ENCODE data around the gene TMEM171.

Gene TMEM171

DNA sequence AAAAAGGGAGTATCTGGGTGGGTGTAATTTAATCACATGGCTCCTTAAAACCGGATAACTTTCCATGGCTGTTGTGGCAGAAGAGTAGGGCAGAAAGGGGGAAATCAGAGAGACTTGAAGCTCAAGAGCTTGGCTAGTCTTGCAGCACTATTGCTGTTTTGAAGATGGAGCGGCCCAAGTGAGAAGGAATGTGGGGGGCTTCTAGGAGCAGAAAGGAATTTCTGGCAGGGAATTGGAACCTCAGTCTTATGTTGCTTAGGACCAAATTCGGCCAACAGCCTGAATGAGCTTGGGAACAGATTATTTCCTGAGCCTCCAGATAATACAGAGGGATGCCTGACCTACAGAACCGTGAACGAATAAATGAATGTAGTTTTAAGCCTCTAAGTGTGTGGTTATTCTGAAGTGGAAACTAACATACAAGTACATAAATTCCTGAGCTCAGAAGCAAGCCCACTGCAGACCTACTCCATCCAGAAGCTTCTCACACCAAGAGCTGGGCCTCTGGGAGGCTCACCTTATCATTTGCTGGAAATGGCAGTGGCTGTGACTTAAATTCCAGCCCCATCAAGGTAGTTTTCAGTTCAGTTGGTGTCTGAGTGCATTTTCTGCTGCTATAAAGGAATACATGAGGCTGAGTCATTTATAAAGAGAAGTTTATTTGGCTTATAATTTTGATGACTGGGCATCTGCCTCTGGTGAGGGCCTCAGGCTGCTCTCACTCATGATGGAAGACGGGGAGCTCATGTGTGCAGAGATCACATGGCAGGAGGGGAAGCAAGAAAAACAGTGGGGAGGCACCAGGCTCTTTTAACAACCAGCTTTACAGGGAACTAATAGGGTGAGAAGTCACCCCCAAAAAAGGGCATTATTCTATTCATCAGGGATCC lies 37.3 kb downstream of the TMEM171 start:
- H3K27me3 ChIP-seq (replicated peaks in 2 of 5; ENCODE audit: control insufficient read depth in 4 of 5, insufficient read depth in 5 of 5, low read length in 4 of 5), result peaks cover 18 to 79% (median 23%) of the 10 kb centered on the region in 5 experiments
- ChIA-PET CTCF (interaction anchor here (0.6 to 1.2 kb wide), 2 partner anchors 12 to 380 kb away, joined by 3 to 4 read pairs; no protein-coding TSS in a partner anchor), POLR2A (no interaction called here)
- H3K4me3 ChIP-seq (ENCODE audit: control insufficient read depth in 1 of 7, extremely low read depth in 1 of 7, insufficient read depth in 4 of 7, low read depth in 2 of 7, low read length in 6 of 7), result no peak overlapping the region
- peaks cover 4 to 20% (median 12%) of the 10 kb centered on the region in 4 experiments for H3K4me1 ChIP-seq (ENCODE audit: control extremely low read depth in 1 of 4, control insufficient read depth in 4 of 4, insufficient read depth in 4 of 4, low read length in 3 of 4)
- DNase-seq, result no peak
- WGBS (ENCODE audit: insufficient coverage), result 73% methylated on average over 3 of the region's 6 CpGs
- H3K36me3 ChIP-seq (ENCODE audit: control insufficient read depth in 4 of 4, insufficient read depth in 4 of 4, low read length in 3 of 4), result no peaks in the 10 kb centered on the region
- H3K27ac ChIP-seq (ENCODE audit: insufficient read depth in 1 of 2, low read depth in 1 of 2, low read length in 2 of 2, poor library complexity in 1 of 2, severe bottlenecking in 2 of 2), result no peak overlapping the region
- H3K9me3 ChIP-seq (ENCODE audit: control extremely low read depth in 1 of 5, control insufficient read depth in 4 of 5, insufficient read depth in 2 of 5, low read depth in 1 of 5, low read length in 4 of 5), result no peaks in the 10 kb centered on the region

DNA sequence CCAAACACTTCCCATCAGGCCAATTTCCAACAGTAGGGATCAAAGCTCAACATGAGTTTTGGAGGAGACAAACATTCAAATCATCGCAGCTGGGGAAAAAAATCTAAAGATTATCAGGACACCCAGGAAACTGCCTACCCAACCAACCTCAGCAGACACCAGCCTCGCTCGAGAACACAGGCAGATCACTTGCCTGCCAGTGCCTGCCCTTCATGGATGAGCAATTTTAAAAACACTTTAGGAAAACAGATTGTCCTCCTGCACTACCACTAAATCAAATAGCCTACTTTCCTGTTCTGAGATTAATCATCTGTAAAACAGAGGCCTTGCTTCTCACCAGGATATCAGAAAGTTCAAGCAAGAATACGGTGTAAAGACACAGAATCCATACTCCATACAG lies 37.9 kb downstream of the TMEM171 start:
- POLR2A ChIA-PET, result interaction anchor here (0.6 kb wide), 1 partner anchor 533 kb away, joined by 5 read pairs; no protein-coding TSS in a partner anchor
- no peak for DNase-seq
- Histone ChIP-seq H3K4me1 (ENCODE audit: control extremely low read depth in 1 of 4, control insufficient read depth in 4 of 4, insufficient read depth in 4 of 4, low read length in 3 of 4) (peaks cover 4 to 20% (median 12%) of the 10 kb centered on the region in 4 experiments), H3K36me3 (ENCODE audit: control insufficient read depth in 4 of 4, insufficient read depth in 4 of 4, low read length in 3 of 4) (no peaks in the 10 kb centered on the region), H3K4me3 (ENCODE audit: control insufficient read depth in 1 of 7, extremely low read depth in 1 of 7, insufficient read depth in 4 of 7, low read depth in 2 of 7, low read length in 6 of 7) (no peak overlapping the region), H3K27ac (ENCODE audit: insufficient read depth in 1 of 2, low read depth in 1 of 2, low read length in 2 of 2, poor library complexity in 1 of 2, severe bottlenecking in 2 of 2) (no peak overlapping the region), H3K27me3 (replicated peaks in 2 of 5; ENCODE audit: control insufficient read depth in 4 of 5, insufficient read depth in 5 of 5, low read length in 4 of 5) (peaks cover 18 to 79% (median 27%) of the 10 kb centered on the region in 5 experiments), H3K9me3 (ENCODE audit: control extremely low read depth in 1 of 5, control insufficient read depth in 4 of 5, insufficient read depth in 2 of 5, low read depth in 1 of 5, low read length in 4 of 5) (no peaks in the 10 kb centered on the region)
- 92% methylated on average over 4 of the region's 4 CpGs for WGBS (ENCODE audit: insufficient coverage)
- CTCF ChIA-PET, result interaction anchor here (0.6 to 1.2 kb wide), 2 partner anchors 12 to 379 kb away, joined by 3 to 4 read pairs; no protein-coding TSS in a partner anchor

GRCh38 chr5:73160239-73160671 lies 39.9 kb downstream of the TMEM171 start:
- peaks cover 19 to 77% (median 38%) of the 10 kb centered on the region in 5 experiments for H3K27me3 ChIP-seq (replicated peaks in 2 of 5; ENCODE audit: control insufficient read depth in 4 of 5, insufficient read depth in 5 of 5, low read length in 4 of 5)
- H3K9me3 ChIP-seq (ENCODE audit: control extremely low read depth in 1 of 5, control insufficient read depth in 4 of 5, insufficient read depth in 2 of 5, low read depth in 1 of 5, low read length in 4 of 5), result no peaks in the 10 kb centered on the region
- H3K4me3 ChIP-seq (ENCODE audit: control insufficient read depth in 1 of 7, extremely low read depth in 1 of 7, insufficient read depth in 4 of 7, low read depth in 2 of 7, low read length in 6 of 7), result peak overlapping the region in 2 of 7 experiments; percentile 11 to 24
- WGBS (ENCODE audit: insufficient coverage), result 0% methylated on average over 2 of the region's 4 CpGs
- ChIA-PET POLR2A (interaction anchor here (1.6 kb wide), 1 partner anchor 12 kb away, joined by 3 read pairs; the partner anchor contains the start of gene TMEM174), CTCF (no interaction called here)
- H3K27ac ChIP-seq (ENCODE audit: insufficient read depth in 1 of 2, low read depth in 1 of 2, low read length in 2 of 2, poor library complexity in 1 of 2, severe bottlenecking in 2 of 2), result no peak overlapping the region
- no peaks in the 10 kb centered on the region for H3K36me3 ChIP-seq (ENCODE audit: control insufficient read depth in 4 of 4, insufficient read depth in 4 of 4, low read length in 3 of 4)
- peaks cover 4 to 20% (median 12%) of the 10 kb centered on the region in 4 experiments for H3K4me1 ChIP-seq (ENCODE audit: control extremely low read depth in 1 of 4, control insufficient read depth in 4 of 4, insufficient read depth in 4 of 4, low read length in 3 of 4)
- peak; percentile 59 to 90 (median 85) for DNase-seq

DNA sequence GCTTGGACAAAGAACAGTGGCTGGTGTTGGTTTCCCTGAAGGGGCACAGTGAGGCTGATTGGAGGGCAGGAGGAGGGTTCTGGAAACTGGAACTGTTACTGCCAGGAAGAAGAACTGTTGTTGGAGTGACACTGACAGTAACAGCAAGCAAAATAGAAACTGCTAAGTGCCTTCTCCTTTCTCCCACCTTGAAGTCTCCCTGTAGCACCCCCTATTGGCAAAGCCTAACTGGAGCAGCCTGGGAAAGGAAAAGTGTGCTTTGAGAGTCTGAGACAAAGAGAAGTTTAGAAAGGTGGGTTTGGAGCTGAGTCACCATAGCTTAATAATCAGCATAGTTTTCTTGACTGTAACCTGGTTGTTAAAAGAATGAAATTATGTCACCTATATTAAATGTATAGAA lies 50.1 kb downstream of the TMEM171 start:
- H3K9me3 ChIP-seq (ENCODE audit: control extremely low read depth in 1 of 5, control insufficient read depth in 4 of 5, insufficient read depth in 2 of 5, low read depth in 1 of 5, low read length in 4 of 5), result peaks cover 0 to 10% (median 3%) of the 10 kb centered on the region in 5 experiments
- POLR2A ChIA-PET, result no interaction called here
- no peak overlapping the region for H3K27ac ChIP-seq (ENCODE audit: insufficient read depth in 1 of 2, low read depth in 1 of 2, low read length in 2 of 2, poor library complexity in 1 of 2, severe bottlenecking in 2 of 2)
- no peak overlapping the region for H3K4me3 ChIP-seq (ENCODE audit: control insufficient read depth in 1 of 7, extremely low read depth in 1 of 7, insufficient read depth in 4 of 7, low read depth in 2 of 7, low read length in 6 of 7)
- H3K4me1 ChIP-seq (ENCODE audit: control extremely low read depth in 1 of 4, control insufficient read depth in 4 of 4, insufficient read depth in 4 of 4, low read length in 3 of 4), result no peaks in the 10 kb centered on the region
- DNase-seq, result peak; percentile 19 to 62 (median 46)
- H3K27me3 ChIP-seq (replicated peaks in 2 of 5; ENCODE audit: control insufficient read depth in 4 of 5, insufficient read depth in 5 of 5, low read length in 4 of 5), result peaks cover 14 to 97% (median 51%) of the 10 kb centered on the region in 5 experiments
- no peaks in the 10 kb centered on the region for H3K36me3 ChIP-seq (ENCODE audit: control insufficient read depth in 4 of 4, insufficient read depth in 4 of 4, low read length in 3 of 4)
- CTCF ChIA-PET, result interaction anchor here (1.5 to 2.0 kb wide), 3 partner anchors 12 to 31 kb away, joined by 4 to 7 read pairs (median 5); no protein-coding TSS in a partner anchor

- peaks cover 15 to 97% (median 50%) of the 10 kb centered on the region in 5 experiments for H3K27me3 ChIP-seq (replicated peaks in 2 of 5; ENCODE audit: control insufficient read depth in 4 of 5, insufficient read depth in 5 of 5, low read length in 4 of 5)
- DNase-seq, result no peak
- ChIA-PET POLR2A (no interaction called here), CTCF (interaction anchor here (1.5 to 2.0 kb wide), 3 partner anchors 18 to 37 kb away, joined by 4 to 7 read pairs (median 6); no protein-coding TSS in a partner anchor)
- H3K9me3 ChIP-seq (ENCODE audit: control extremely low read depth in 1 of 5, control insufficient read depth in 4 of 5, insufficient read depth in 2 of 5, low read depth in 1 of 5, low read length in 4 of 5), result peaks cover 0 to 10% (median 3%) of the 10 kb centered on the region in 5 experiments
- no peaks in the 10 kb centered on the region for H3K4me1 ChIP-seq (ENCODE audit: control extremely low read depth in 1 of 4, control insufficient read depth in 4 of 4, insufficient read depth in 4 of 4, low read length in 3 of 4)
- H3K36me3 ChIP-seq (ENCODE audit: control insufficient read depth in 4 of 4, insufficient read depth in 4 of 4, low read length in 3 of 4), result no peaks in the 10 kb centered on the region
- H3K27ac ChIP-seq (ENCODE audit: insufficient read depth in 1 of 2, low read depth in 1 of 2, low read length in 2 of 2, poor library complexity in 1 of 2, severe bottlenecking in 2 of 2), result no peak overlapping the region
- H3K4me3 ChIP-seq (ENCODE audit: control insufficient read depth in 1 of 7, extremely low read depth in 1 of 7, insufficient read depth in 4 of 7, low read depth in 2 of 7, low read length in 6 of 7), result no peak overlapping the region
Observed at GRCh38 chr5:73171495-73171894, 51.1 kb downstream of the TMEM171 start.

DNA sequence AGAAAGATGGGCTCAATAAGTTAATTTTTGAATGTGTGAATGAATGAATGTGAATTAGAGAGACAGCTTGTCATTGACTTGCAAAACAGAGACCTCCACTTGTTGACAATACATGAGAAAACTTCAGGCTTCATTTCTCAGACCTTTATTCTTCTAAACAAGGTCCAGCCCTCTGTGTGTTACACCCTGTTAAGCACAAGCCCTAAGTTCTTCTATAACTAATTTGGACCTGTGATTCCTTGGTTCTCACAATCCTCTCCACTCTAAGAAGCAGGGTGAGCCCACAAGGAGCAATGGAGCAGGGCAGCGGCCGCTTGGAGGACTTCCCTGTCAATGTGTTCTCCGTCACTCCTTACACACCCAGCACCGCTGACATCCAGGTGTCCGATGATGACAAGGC lies 52.6 kb downstream of the TMEM171 start, which contains the start of gene TMEM174:
Gene TMEM174 (plus strand): TSS at position 243 of the 400 bp plus-strand sequence. CDS start 51 bp downstream, at position 294.
- 100% methylated on average over 5 of the region's 5 CpGs for WGBS (ENCODE audit: insufficient coverage)
- H3K36me3 ChIP-seq (ENCODE audit: control insufficient read depth in 4 of 4, insufficient read depth in 4 of 4, low read length in 3 of 4), result no peaks in the 10 kb centered on the region
- H3K4me3 ChIP-seq (ENCODE audit: control insufficient read depth in 1 of 7, extremely low read depth in 1 of 7, insufficient read depth in 4 of 7, low read depth in 2 of 7, low read length in 6 of 7), result no peak within 1 kb of the TSS
- DNase-seq, result no peak
- no peak within 1 kb of the TSS for H3K27ac ChIP-seq (ENCODE audit: insufficient read depth in 1 of 2, low read depth in 1 of 2, low read length in 2 of 2, poor library complexity in 1 of 2, severe bottlenecking in 2 of 2)
- peaks cover 0 to 10% (median 3%) of the 10 kb centered on the region in 5 experiments for H3K9me3 ChIP-seq (ENCODE audit: control extremely low read depth in 1 of 5, control insufficient read depth in 4 of 5, insufficient read depth in 2 of 5, low read depth in 1 of 5, low read length in 4 of 5)
- POLR2A ChIA-PET, result interaction anchor here (1.5 kb wide), 1 partner anchor 13 kb away, joined by 3 read pairs; no protein-coding TSS in a partner anchor
- CTCF ChIA-PET, result interaction anchor here (1.5 kb wide), 1 partner anchor 38 kb away, joined by 6 read pairs; no protein-coding TSS in a partner anchor
- H3K4me1 ChIP-seq (ENCODE audit: control extremely low read depth in 1 of 4, control insufficient read depth in 4 of 4, insufficient read depth in 4 of 4, low read length in 3 of 4), result no peaks in the 10 kb centered on the region
- H3K27me3 ChIP-seq (replicated peaks in 2 of 5; ENCODE audit: control insufficient read depth in 4 of 5, insufficient read depth in 5 of 5, low read length in 4 of 5), result peaks cover 13 to 95% (median 44%) of the 10 kb centered on the region in 5 experiments
